ENCODE data around the gene AGPAT4. TPM values are rescaled to one million over a fixed set of nuclear protein-coding genes. Genes with fewer than 3 reads are reported as not detected.

Gene AGPAT4
- total RNA-seq, 1 donor from 2014 or later, result 23.7 TPM

DNA sequence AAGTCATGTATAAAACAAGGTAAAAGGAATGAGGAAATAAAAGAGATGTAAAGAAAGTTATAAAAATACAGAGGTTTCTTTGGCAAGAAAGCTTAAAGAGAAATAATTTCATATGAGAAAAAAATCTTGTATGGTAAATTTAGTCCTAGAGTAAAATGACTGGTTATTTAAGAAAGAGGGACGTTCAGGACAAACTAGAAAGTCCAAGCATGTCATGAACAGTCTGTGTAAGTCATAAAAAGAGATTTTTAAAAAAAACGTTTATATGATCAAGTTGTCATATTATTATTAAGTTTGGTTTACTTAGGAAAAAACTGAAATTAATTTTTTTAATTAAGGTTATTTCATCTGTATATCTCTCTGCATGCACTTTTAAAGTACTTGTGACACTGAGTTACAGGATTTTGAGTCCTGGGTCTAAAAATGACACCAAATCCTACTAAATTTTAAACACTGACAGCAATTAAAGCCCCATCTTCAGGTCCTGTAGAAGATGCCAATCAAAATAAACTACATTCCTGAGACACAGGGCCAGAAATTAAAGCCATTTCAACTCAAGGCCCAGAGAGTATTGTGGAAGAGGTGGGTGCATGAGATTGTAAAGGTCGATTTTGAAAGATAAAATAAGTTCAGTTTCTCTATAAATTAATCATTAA lies 62.4 kb downstream of the AGPAT4 start:
- Mint-ChIP-seq H3K9me3 (peaks cover 63% of the 10 kb centered on the region), H3K4me3 (no peak overlapping the region), H3K27me3 (ENCODE audit: low read depth) (no peaks in the 10 kb centered on the region), H3K27ac (no peak overlapping the region), H3K36me3 (peaks cover 47% of the 10 kb centered on the region), H3K4me1 (no peaks in the 10 kb centered on the region)
- DNase-seq (ENCODE audit: low spot score in 2 of 2, unreplicated experiment in 2 of 2), result no peak
- TF ChIP-seq, protein P1, sequence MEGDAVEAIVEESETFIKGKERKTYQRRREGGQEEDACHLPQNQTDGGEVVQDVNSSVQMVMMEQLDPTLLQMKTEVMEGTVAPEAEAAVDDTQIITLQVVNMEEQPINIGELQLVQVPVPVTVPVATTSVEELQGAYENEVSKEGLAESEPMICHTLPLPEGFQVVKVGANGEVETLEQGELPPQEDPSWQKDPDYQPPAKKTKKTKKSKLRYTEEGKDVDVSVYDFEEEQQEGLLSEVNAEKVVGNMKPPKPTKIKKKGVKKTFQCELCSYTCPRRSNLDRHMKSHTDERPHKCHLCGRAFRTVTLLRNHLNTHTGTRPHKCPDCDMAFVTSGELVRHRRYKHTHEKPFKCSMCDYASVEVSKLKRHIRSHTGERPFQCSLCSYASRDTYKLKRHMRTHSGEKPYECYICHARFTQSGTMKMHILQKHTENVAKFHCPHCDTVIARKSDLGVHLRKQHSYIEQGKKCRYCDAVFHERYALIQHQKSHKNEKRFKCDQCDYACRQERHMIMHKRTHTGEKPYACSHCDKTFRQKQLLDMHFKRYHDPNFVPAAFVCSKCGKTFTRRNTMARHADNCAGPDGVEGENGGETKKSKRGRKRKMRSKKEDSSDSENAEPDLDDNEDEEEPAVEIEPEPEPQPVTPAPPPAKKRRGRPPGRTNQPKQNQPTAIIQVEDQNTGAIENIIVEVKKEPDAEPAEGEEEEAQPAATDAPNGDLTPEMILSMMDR (IDR thresholded peaks at IDR 0.05; ENCODE audit: unreplicated experiment), result no peak

DNA sequence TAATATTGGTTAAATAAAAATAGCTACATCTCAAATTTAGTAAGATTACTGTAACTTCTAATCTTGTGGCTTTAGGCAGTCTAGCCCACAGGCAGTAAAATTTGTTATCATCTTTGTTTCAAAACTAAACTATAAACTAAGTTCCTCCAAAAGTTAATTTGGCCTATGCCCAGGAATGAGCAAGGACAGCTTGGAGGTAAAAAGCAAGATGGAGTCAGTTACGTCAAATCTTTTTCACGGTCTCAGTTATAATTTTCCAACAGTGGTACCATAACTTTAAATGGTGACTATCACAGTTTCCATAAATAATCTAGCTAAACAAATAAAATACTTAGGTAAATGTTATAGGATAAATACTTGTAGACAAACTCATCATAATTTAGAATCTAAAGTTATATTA lies 63.0 kb downstream of the AGPAT4 start:
- Mint-ChIP-seq H3K4me1 (no peaks in the 10 kb centered on the region), H3K36me3 (peaks cover 40% of the 10 kb centered on the region), H3K9me3 (peaks cover 58% of the 10 kb centered on the region), H3K4me3 (no peak overlapping the region), H3K27me3 (ENCODE audit: low read depth) (no peaks in the 10 kb centered on the region), H3K27ac (no peak overlapping the region)
- DNase-seq (ENCODE audit: low spot score in 2 of 2, unreplicated experiment in 2 of 2), result no peak
- TF ChIP-seq, protein P1 (IDR thresholded peaks at IDR 0.05; ENCODE audit: unreplicated experiment), result no peak

DNA sequence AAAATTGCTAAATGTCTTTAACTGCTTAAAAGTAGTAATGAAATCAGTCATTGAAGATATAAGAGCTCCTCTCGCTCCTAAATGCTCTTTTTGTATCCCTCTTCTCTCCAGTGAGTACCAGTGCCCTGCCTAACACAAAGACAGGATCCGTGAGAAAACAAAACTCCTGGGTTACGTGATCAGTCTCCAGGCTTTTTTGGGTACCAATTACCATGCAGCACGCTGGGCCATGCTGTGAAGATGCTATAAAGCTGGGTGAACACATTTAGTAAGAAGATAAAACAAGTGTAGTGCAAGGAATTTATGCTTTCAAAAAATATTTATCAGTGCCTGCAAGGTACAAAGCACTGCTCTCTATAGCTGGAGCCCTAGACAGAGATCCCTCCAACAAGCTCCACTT lies 66.7 kb downstream of the AGPAT4 start:
- Mint-ChIP-seq H3K27ac (no peak overlapping the region), H3K4me3 (no peak overlapping the region), H3K9me3 (peaks cover 36% of the 10 kb centered on the region), H3K27me3 (ENCODE audit: low read depth) (no peaks in the 10 kb centered on the region), H3K4me1 (peaks cover 3% of the 10 kb centered on the region), H3K36me3 (peaks cover 20% of the 10 kb centered on the region)
- TF ChIP-seq, protein P1 (IDR thresholded peaks at IDR 0.05; ENCODE audit: unreplicated experiment), result no peak
- DNase-seq (ENCODE audit: low spot score in 2 of 2, unreplicated experiment in 2 of 2), result no peak

DNA sequence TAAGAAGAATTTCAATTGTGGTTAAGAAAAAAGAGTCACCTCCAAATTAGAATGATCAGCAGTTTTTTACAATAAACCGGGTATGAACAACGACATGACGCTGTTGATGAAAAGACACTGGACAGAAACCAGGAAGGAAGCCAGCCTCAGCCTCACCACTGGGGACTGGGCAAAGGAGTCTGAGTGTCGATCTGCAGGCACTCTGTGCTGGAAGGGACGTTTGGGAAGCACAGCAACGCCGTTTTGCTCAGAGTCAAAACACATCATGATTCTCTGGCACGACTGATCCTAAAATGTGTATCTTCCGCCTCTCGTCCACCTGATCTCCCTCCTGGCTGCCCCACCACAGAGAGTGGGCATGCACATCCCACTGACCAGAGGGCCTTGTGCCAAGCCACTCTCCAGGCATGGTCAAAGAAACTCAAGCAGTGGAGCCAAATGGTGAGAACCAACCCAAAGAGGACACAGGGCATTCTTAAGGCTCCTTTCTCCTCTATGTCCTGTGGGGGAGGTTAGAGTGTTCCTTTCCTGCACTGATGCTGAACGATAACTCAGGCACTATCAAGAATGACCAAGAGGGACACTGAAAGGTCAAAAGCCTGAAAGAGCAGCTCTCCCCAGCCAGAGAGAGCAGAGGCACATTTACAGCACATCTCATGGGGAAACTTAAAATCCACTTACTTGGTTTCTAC lies 68.8 kb downstream of the AGPAT4 start:
- no peaks in the 10 kb centered on the region for H3K27me3 Mint-ChIP-seq (ENCODE audit: low read depth)
- peaks cover 3% of the 10 kb centered on the region for H3K4me1 Mint-ChIP-seq
- H3K27ac Mint-ChIP-seq, result no peak overlapping the region
- TF ChIP-seq, protein P1 (IDR thresholded peaks at IDR 0.05; ENCODE audit: unreplicated experiment), result no peak
- peaks cover 13% of the 10 kb centered on the region for H3K36me3 Mint-ChIP-seq
- DNase-seq (ENCODE audit: low spot score in 2 of 2, unreplicated experiment in 2 of 2), result no peak
- no peak overlapping the region for H3K4me3 Mint-ChIP-seq
- peaks cover 20% of the 10 kb centered on the region for H3K9me3 Mint-ChIP-seq

DNA sequence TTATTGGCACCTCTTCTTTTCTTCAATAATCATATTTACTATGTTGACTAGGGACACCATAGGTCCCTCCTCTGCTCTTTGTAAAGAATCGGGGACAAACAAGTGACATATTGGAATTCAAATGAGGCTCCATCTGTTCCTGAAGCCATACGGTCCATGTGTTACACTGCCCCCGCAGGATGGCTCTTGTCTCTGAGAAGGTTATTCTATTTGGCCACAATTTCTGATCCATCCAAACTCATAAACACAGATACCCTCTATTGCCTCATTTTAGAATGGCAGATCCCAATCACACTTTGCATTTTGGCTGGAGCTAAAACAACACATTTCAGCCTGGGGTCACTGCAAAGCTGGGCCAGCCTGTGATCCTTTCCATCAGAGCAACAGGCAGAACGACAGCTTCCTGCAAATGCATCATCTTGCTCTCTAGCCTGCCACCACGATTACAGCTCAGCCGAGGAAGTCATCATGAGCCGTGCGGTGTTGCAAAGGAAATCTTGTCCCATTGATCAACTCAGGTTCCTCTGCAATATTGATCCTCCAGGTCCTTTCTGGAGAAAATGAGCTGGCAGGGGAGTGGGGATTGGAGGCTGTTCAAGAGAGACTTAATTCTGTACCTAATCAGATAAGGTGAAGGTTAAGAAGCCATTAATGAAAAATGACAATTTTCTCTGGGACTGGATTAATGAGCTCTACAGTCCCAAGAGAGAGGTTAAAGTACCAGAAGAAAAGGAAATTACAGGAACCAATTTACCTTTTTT lies 73.1 kb downstream of the AGPAT4 start:
- TF ChIP-seq, protein P1 (IDR thresholded peaks at IDR 0.05; ENCODE audit: unreplicated experiment), result no peak
- H3K4me3 Mint-ChIP-seq, result no peak overlapping the region

More for the DNA sequence above, 73.1 kb downstream of the AGPAT4 start:
- H3K27me3 Mint-ChIP-seq (ENCODE audit: low read depth), result no peaks in the 10 kb centered on the region
- DNase-seq (ENCODE audit: low spot score in 2 of 2, unreplicated experiment in 2 of 2), result no peak
- no peaks in the 10 kb centered on the region for H3K9me3 Mint-ChIP-seq
- peaks cover 6% of the 10 kb centered on the region for H3K4me1 Mint-ChIP-seq
- H3K27ac Mint-ChIP-seq, result no peak overlapping the region
- peaks cover 3% of the 10 kb centered on the region for H3K36me3 Mint-ChIP-seq
